ENCODE measurements around the gene ANKS1A.

The ANKS1A gene

GRCh38 chr6:35015996-35016395 is 126.9 kb downstream of the ANKS1A start:
- Histone ChIP-seq H3K79me2 (ENCODE audit: insufficient read depth, low read length) (no peaks in the 10 kb centered on the region), H2AFZ (ENCODE audit: low read length) (no peak overlapping the region), H3K9ac (ENCODE audit: low read depth, low read length, poor library complexity, severe bottlenecking) (no peak overlapping the region), H3K4me3 (ENCODE audit: low read length, poor library complexity, severe bottlenecking) (no peak overlapping the region), H3K9me2 (replicated peaks; ENCODE audit: low read depth, low read length) (no peaks in the 10 kb centered on the region), H3F3A (ENCODE audit: low read depth) (no peaks in the 10 kb centered on the region), H3K9me3 (ENCODE audit: insufficient read depth, low read depth, low read length) (no peaks in the 10 kb centered on the region), H3K27me3 (ENCODE audit: insufficient read depth, low read length, poor library complexity, severe bottlenecking) (no peaks in the 10 kb centered on the region), H3K4me2 (ENCODE audit: low read depth, low read length, poor library complexity, severe bottlenecking) (no peak overlapping the region), H4K20me1 (ENCODE audit: insufficient read depth, low read length, poor library complexity, severe bottlenecking) (no peaks in the 10 kb centered on the region), H3K36me3 (ENCODE audit: insufficient read depth, low read length) (peaks cover 15% of the 10 kb centered on the region; the same call in 1 of the 2 replicates), H3K4me1 (ENCODE audit: insufficient read depth, low read length, poor library complexity, severe bottlenecking) (peaks cover 14% of the 10 kb centered on the region)
- TF ChIP-seq EZH2phosphoT487 (IDR thresholded peaks at IDR 0.05; ENCODE audit: borderline replicate concordance) (no peak), CTCF (conservative IDR thresholded peaks at IDR 0.05; ENCODE audit: low read length) (no peak)

- no peak overlapping the region for H2AFZ ChIP-seq (ENCODE audit: low read length)
- H3F3A ChIP-seq (ENCODE audit: low read depth) = no peaks in the 10 kb centered on the region
- TF ChIP-seq CTCF (conservative IDR thresholded peaks at IDR 0.05; ENCODE audit: low read length) = no peak
- TF ChIP-seq EZH2phosphoT487 (IDR thresholded peaks at IDR 0.05; ENCODE audit: borderline replicate concordance) = no peak
Observed at GRCh38 chr6:35016502-35017321, 127.7 kb downstream of the ANKS1A start.

GRCh38 chr6:35017411-35018181 is 128.5 kb downstream of the ANKS1A start:
- H3K9ac ChIP-seq (ENCODE audit: low read depth, low read length, poor library complexity, severe bottlenecking) = no peak overlapping the region
- no peak overlapping the region for H2AFZ ChIP-seq (ENCODE audit: low read length)
- no peaks in the 10 kb centered on the region for H3K27me3 ChIP-seq (ENCODE audit: insufficient read depth, low read length, poor library complexity, severe bottlenecking)
- H3K4me1 ChIP-seq (ENCODE audit: insufficient read depth, low read length, poor library complexity, severe bottlenecking) = peaks cover 8% of the 10 kb centered on the region
- H3K79me2 ChIP-seq (ENCODE audit: insufficient read depth, low read length) = no peaks in the 10 kb centered on the region
- no peak overlapping the region for H3K4me2 ChIP-seq (ENCODE audit: low read depth, low read length, poor library complexity, severe bottlenecking)
- H3F3A ChIP-seq (ENCODE audit: low read depth) = no peaks in the 10 kb centered on the region
- H3K36me3 ChIP-seq (ENCODE audit: insufficient read depth, low read length) = peaks cover 15% of the 10 kb centered on the region; the same call in 1 of the 2 replicates
- TF ChIP-seq EZH2phosphoT487 (IDR thresholded peaks at IDR 0.05; ENCODE audit: borderline replicate concordance) = no peak
- TF ChIP-seq CTCF (conservative IDR thresholded peaks at IDR 0.05; ENCODE audit: low read length) = no peak
- no peaks in the 10 kb centered on the region for H4K20me1 ChIP-seq (ENCODE audit: insufficient read depth, low read length, poor library complexity, severe bottlenecking)
- no peaks in the 10 kb centered on the region for H3K9me2 ChIP-seq (replicated peaks; ENCODE audit: low read depth, low read length)
- H3K9me3 ChIP-seq (ENCODE audit: insufficient read depth, low read depth, low read length) = no peaks in the 10 kb centered on the region
- H3K4me3 ChIP-seq (ENCODE audit: low read length, poor library complexity, severe bottlenecking) = no peak overlapping the region

More at GRCh38 chr6:35016502-35017321, 127.7 kb downstream of the ANKS1A start:
- Histone ChIP-seq H3K27me3 (ENCODE audit: insufficient read depth, low read length, poor library complexity, severe bottlenecking) (no peaks in the 10 kb centered on the region), H3K9me2 (replicated peaks; ENCODE audit: low read depth, low read length) (no peaks in the 10 kb centered on the region), H4K20me1 (ENCODE audit: insufficient read depth, low read length, poor library complexity, severe bottlenecking) (no peaks in the 10 kb centered on the region), H3K36me3 (ENCODE audit: insufficient read depth, low read length) (peaks cover 15% of the 10 kb centered on the region; the same call in 1 of the 2 replicates), H3K4me2 (ENCODE audit: low read depth, low read length, poor library complexity, severe bottlenecking) (no peak overlapping the region), H3K79me2 (ENCODE audit: insufficient read depth, low read length) (no peaks in the 10 kb centered on the region), H3K9me3 (ENCODE audit: insufficient read depth, low read depth, low read length) (no peaks in the 10 kb centered on the region), H3K9ac (ENCODE audit: low read depth, low read length, poor library complexity, severe bottlenecking) (no peak overlapping the region), H3K4me1 (ENCODE audit: insufficient read depth, low read length, poor library complexity, severe bottlenecking) (peaks cover 12% of the 10 kb centered on the region), H3K4me3 (ENCODE audit: low read length, poor library complexity, severe bottlenecking) (no peak overlapping the region)

Measured in Loucy (cell line).